Esophagus squamous epithelium (tissue), 4 donors: ENCODE results near the gene MX1.

ENCODE experiments used
- CTCF ChIP-seq, 6 experiments: fragments of 450-650 bp in 4 of 6; fragments of 200-600 bp in 2 of 6; sonication (generic) in 2 of 6; IDR thresholded peaks; one replicate each; pipeline ENCODE4 v1.5.1; 2016 to 2019; ENCODE audit warnings: antibody characterized with exemption in 6 of 6, mild to moderate bottlenecking in 4 of 6, moderate library complexity in 4 of 6
- POLR2A ChIP-seq, 4 donors: fragments of 450-650 bp; IDR thresholded peaks; one replicate each; pipeline ENCODE4 v1.6.1; 2017; ENCODE audit warnings: antibody characterized with exemption in 4 of 4, mild to moderate bottlenecking in 4 of 4, moderate library complexity in 3 of 4

GRCh38 chr21:41397471-41397891 lies 28.6 kb upstream of the MX1 start:
- TF ChIP-seq CTCF (IDR thresholded peaks at IDR 0.05) (no peak), POLR2A (IDR thresholded peaks at IDR 0.05) (no peak)
